HG02981 (cell line): Measurements from ENCODE around the gene CCDC88C.
"Not testable (repeated sequence)": the region's sequence is repeated elsewhere in the genome, so short reads cannot be mapped to it uniquely, and the experiment has no call there.

Experiments used
- ATAC-seq: cut with Tn5 transposase; IDR thresholded peaks from one replicate; pipeline ENCODE4 v1.9.1; 2021; ENCODE audit warnings: mild to moderate bottlenecking, moderate library complexity; ENCODE audit not compliant: unreplicated experiment

CCDC88C gene, protein sequence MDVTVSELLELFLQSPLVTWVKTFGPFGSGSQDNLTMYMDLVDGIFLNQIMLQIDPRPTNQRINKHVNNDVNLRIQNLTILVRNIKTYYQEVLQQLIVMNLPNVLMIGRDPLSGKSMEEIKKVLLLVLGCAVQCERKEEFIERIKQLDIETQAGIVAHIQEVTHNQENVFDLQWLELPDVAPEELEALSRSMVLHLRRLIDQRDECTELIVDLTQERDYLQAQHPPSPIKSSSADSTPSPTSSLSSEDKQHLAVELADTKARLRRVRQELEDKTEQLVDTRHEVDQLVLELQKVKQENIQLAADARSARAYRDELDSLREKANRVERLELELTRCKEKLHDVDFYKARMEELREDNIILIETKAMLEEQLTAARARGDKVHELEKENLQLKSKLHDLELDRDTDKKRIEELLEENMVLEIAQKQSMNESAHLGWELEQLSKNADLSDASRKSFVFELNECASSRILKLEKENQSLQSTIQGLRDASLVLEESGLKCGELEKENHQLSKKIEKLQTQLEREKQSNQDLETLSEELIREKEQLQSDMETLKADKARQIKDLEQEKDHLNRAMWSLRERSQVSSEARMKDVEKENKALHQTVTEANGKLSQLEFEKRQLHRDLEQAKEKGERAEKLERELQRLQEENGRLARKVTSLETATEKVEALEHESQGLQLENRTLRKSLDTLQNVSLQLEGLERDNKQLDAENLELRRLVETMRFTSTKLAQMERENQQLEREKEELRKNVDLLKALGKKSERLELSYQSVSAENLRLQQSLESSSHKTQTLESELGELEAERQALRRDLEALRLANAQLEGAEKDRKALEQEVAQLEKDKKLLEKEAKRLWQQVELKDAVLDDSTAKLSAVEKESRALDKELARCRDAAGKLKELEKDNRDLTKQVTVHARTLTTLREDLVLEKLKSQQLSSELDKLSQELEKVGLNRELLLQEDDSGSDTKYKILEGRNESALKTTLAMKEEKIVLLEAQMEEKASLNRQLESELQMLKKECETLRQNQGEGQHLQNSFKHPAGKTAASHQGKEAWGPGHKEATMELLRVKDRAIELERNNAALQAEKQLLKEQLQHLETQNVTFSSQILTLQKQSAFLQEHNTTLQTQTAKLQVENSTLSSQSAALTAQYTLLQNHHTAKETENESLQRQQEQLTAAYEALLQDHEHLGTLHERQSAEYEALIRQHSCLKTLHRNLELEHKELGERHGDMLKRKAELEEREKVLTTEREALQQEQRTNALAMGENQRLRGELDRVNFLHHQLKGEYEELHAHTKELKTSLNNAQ (N-terminal part only)

DNA sequence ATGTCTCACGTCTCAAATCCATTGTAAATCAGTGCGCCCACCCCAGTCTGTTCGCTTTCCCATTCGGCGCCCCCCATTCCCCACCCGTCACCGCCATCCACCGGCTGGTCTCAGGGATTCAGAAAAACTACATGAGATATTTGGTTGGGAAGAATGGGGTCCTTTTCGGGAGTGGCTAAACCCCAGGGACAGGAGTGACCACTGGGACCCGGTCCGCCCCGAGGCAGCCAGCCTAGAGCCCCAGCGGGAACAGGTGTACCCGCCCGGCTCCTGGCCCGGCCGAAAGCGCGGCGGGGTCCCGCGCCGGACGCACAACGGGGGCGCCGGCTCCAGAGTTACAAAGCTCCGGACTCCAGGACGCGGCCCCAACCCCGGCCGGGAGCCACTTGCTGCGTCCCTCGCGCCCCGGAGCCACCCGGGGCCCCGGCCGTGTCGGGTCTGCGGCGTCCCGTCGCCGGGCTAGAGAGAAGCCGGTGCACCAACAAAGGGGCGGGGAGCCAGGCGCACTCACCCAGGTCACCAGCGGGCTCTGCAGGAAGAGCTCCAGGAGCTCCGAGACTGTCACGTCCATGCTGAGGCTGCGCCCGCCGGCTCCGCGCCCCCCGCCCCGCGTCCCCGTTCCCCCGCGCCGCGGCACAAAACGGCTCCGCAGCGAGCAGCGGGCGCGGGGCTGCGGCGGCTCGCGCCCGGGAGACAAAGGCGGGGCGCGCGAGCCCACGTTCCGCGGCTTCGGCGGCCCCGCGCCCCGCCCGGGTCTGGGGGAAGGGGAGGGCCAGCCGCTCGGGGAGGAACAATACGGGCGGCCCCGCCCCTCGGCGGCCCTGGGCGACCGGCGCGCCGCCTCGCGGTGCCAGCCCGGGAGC, at the start of gene CCDC88C:
Gene CCDC88C, minus strand, starts transcription at position 701 of the 863 bp plus-strand sequence. Its CDS starts 130 bp downstream, at position 571.
- peak; percentile 42 for ATAC-seq

DNA sequence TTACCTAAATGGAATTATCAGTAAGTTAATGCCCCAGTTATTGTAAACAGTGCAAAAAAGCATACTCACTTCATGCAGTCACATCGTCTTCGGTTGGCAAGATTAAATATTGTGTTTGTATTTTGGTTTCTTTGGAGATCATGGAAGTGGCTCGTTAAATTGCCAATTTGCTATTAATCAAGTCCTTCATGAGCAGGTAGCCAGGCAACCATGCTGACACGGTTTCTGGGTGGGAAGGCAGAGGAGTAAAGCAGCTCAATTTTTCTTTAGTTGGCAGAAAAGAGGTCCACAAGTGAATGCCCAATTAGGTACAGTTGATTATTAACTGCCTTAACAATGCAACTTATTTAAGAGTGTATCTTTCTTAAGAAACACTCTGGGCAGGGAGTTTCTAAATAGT, 48.6 kb upstream of the CCDC88C start:
- ATAC-seq: no peak

DNA sequence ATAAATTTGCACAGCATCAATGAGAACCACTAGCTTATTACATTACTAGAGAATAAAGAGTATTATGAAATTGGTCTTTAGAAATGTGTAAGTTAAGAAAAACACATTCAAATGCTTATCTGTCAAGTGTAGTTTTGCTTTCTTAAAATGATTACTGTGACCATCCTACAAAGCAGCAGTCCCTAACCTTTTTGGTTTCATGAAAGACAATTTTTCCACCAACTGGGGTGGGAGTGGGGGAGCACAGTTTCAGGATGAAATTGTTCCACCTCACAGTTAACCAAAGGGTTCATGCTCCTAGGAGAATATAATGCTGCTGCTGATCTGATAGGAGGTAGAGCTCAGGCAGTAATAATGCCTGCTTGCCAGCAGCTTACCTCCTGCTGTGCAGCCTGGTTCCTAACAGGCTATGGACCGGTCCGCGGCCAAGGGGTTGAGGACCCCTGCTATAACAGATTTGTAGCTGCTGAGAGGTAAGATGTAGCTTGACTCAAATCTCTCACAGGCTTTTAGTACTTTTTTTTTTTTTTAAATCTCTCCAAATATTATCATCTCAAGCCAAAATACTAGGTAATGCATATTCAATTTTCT, 47.1 kb upstream of the CCDC88C start:
- ATAC-seq: no peak

DNA sequence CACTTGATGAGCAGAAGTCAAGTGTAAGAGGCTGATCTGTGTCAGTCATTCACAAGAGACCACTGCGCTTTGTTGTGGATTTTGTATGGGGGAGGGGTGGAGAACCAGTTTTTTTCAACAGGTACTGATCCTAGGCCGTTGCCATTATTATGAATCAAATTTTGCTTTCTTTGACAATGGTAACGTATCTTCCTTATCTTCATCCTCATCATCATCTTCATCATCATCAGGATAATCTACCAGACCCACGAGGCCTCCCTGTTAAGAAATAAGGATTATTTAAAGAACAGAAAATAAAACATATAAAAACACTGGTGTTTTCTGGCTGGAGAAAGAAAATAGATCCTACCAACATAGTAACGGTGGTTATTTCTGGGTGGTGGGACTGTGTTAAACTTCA, 41.0 kb upstream of the CCDC88C start:
- no peak for ATAC-seq

DNA sequence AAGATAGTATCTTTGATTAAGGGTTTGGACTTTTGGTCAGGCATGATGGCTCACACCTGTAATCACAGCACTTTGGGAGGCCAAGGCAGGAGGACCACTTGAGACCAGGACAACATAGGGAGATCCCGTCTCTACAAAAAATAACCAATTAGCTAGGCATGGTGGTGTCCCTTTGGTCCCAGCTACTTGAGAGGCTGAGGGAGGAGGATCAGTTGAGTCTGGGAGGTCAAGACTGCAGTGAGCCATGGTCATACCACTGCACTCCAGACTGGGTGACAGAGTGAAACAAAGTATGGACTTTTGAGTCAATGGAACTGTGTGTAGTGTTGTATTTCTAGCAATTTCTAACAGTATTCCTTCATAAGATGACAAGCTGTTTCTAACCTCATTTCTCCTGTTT, 38.7 kb upstream of the CCDC88C start:
- ATAC-seq: no peak

DNA sequence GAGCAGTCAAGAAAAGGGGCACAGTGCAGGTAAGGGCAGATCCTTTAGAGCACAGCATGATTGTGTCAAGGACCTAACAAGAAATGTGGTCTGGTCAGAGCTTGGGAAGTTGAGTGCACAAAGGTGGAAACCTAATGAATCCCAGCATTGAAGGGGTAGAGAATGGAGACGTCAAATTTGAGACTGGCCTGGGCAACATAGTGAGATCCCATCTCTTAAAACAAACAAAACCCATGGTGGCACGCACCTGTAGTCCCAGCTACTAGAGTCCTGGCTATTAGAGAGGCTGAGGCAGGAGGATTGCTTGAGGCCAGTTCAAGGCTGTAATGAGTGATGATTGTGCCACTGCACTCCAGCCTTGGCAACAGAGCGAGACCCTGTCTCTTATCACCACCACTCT, 37.0 kb upstream of the CCDC88C start:
- ATAC-seq: no peak

DNA sequence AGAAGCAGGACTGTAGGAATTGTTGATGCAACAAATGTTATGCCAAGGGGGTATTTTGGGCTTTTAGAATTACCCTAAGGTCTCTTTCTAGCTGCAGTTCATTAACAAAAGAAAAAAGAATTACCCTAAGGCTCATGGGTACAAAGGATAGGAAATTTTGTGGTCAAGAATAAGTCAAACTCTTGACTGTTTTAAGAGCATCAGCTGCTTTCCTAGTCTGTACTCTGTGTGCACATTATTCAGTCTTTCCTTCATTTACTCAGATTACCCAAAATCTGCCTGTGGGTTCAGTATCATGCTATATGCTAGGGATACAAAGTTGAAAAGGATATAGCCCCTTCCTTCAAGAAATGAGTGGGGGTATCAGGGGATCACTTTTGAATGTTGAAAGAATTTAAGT, 36.5 kb upstream of the CCDC88C start:
- no peak for ATAC-seq

DNA sequence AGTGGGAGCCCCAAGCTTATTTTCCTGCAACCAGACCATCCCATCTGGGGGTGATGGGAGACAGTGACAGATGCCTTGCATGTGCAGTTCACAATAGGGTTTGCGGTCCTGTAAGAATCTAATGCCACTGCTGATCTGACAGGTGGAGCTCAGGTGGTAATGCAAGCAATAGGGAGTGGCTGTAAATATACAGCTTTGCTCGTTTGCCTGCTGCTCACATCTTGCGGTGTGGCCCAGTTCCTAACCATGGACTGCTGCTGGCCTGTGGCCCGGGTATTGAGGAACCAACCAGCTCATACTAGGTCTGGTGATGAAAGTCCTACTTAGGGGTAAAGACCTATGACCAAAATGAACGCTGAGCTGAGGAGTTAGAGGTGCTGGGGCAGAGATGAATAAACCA, 36.1 kb upstream of the CCDC88C start:
- ATAC-seq: no peak

DNA sequence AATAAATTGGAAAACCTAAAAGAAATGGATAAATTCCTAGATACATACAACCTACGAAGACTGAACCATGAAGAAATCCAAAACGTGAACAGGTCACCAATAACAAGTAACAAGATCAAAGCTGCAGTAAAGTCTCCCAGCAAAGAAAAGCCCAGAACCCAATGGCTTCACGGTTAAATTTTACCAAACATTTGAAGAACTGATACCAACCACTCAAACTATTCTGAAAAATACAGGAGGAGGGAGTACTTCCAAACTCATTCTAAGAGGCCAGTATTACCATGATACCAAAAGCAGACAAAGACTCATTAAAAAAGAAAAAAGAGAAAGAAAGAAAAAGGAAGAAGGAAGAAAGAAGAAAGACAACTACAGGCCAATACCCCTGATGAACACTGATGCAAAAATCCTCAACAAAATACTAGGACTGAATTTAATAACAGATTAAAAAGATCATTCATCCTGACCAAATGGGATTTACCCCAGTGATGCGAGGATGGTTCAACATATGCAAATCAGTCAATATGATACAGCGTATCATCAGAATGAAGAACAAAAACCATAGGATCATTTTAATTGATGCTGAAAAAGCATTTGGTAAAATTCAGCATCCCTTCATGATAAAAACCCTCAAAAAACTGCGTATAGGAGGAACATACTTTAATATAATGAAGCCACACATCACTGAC, 26.9 kb upstream of the CCDC88C start:
- no peak for ATAC-seq

DNA sequence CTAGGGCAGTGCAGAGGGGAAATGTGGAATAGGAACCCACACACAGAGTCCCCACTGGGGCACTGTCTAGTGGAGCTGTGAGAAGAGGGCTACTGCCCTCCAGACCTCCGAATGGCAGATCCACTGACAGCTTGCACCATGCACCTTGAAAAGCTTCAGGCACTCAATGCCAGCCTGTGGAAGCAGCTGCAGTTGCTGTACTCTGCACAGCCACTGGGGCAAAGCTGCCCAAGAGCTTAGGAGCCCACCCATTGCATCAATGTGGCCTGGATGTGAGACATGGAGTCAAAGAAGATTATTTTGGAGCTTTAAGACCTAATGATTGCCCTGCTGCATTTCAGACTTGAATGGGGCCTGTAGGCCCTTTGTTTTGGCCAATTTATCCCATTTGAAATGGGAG, 21.7 kb upstream of the CCDC88C start:
- no peak for ATAC-seq

DNA sequence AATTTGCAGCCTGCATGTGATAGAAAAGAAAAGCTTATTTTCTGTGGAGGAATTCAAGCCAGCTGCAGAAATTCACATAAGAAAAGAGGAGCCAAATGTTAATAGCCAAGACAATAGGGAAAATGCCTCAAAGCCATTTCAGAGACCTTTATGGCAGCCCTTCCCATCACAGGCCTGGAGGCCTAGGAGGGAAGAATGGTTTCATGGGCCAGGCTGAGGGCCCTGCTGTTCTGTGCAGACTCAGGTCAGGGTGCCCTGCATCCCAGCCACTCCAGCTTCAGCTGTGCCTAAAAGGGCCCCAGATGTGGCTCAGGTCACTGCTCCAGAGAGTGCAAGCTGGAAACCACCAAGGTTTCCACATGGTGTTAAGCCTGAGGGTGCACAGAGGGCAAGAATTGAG, 21.2 kb upstream of the CCDC88C start:
- ATAC-seq: no peak

DNA sequence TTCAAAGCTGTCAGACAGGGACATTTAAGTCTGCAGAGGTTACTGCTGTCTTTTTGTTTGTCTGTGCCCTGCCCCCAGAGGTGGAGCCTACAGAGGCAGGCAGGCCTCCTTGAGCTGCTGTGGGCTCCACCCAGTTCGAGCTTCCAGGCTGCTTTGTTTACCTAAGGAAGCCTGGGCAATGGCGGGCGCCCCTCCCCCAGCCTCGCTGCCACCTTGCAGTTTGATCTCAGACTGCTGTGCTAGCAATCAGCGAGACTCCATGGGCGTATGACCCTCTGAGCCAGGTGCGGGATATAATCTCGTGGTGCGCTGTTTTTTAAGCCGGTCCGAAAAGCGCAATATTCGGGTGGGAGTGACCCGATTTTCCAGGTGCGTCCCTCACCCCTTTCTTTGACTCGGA, 18.6 kb upstream of the CCDC88C start:
- not testable (repeated sequence) for ATAC-seq

DNA sequence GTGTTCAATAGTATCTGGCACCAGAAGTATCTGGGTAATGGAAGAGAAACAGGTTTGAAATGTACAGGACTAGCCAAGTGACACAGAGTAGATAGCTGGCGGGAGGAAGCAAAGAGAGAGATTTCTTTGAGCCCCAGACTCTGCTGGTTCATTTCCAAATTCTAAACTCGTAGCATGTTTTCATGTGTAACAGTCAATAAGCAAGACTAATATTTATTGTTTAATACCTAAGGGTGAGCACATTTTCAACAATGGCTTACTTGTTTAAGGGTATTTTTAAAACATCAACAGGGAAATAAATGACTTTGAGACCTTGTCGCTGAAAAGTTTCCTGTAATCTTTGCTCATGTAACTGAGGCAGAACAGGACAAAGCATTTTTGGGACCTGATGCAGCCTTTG, 11.8 kb upstream of the CCDC88C start:
- ATAC-seq: no peak

DNA sequence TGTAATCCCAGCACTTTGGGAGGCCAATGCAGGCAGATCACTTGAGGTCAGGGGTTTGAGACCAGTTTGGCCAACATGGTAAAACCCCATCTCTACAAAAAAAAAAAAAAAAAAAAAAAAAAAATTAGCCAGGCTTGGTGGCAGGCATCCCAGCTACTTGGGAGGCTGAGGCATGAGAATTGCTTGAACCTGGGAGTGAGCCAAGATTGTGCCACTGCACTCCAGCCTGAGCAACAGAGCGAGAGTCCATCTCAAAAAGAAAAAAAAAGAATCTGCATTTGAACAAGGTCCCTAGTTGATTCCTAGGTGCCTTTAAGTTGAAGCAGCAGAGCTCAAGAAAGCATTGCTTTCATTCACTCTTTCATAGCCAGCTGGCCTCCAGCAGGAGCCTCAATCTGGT, 11.3 kb upstream of the CCDC88C start:
- not testable (repeated sequence) for ATAC-seq

DNA sequence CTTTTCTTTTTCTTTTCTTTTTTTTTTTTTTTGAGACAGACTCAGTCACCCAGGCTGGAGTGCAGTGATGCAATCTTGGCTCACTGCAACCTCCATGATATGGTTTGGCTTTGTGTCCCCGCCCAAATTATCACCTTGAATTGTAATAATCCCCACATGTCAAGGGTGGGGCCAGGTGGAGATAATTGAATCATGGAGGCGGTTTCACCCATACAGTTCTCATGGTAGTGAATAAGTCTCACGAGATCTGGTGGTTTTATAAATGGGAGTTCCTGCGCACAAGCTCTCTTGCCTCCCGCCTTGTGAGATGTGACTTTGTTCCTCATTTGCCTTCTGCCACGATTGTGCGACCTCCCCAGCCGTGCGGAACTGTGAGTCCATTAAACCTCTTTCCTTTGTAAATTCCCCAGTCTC, 7.9 kb upstream of the CCDC88C start:
- ATAC-seq: not testable (repeated sequence)

DNA sequence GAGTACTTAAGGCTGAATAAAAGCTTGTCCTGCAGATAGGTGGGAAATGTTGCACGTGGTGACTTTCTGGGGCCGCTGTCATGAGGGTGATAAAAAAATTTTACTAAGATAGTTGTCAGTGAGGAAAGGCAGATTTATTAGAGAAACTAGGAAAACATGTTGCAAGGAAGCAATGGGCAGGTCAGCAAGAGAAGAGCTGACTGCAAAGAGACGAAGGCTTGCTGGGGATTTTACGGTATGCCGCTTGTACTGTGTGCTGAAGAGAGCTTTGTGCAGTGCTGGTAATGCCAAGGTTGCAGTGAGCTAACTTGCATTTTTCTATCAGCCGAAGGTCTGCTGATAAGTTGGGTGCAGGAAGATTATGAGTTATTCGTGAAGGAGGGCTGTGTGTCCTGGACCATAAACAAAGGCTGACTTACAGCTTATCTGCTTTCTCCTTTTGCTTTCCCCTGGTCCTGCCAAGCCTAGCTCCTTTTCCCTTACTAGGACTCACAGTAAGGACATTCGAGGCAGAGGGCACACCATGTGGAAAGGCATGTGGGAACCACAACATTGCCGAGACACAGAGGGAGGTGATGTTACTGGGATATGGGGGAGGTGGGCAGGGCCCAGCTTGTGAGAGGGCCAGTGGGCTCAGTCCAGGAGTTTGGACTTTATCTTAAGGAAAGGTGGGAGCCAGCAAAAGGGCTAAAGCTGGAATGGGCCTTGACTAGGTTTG, 7.4 kb upstream of the CCDC88C start:
- no peak for ATAC-seq

DNA sequence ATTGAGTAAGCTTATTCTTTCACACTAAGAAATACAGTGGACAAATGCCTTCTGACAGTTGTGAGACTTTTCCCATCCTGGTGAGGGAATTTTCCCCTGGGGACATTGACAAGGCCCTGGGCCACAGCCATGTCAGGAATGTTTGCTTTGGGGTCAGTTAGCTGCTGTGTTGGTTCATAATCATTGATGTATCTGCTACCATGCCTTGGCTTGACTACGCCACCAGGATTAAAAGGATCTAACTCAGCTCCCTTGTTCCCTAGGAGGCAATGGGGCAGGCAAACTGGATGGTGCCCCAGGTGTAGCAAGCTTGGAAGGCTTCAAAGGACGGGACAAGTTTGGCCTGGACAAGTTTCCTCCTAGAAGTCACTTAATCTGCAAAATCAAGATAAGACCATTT, 3.1 kb upstream of the CCDC88C start:
- ATAC-seq: no peak

DNA sequence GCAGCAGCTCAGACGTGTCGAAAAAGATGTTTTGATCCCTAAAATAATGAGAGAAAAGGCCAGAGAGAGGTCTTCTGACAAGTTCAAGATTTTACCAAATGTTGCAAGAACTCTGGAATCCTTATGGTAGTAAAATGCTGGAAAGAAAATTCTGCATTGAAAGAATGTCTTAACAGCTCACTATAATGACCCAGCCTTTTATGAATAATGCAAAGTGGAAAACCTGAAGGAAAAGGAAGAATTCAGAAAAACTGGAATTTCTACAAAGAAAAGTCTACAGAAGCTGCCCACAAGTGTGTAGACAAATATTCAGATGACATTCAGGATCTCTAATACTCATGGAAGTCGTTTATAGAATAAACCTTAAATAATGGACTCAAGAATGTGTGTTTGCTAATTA, 1.8 kb upstream of the CCDC88C start:
- no peak for ATAC-seq

DNA sequence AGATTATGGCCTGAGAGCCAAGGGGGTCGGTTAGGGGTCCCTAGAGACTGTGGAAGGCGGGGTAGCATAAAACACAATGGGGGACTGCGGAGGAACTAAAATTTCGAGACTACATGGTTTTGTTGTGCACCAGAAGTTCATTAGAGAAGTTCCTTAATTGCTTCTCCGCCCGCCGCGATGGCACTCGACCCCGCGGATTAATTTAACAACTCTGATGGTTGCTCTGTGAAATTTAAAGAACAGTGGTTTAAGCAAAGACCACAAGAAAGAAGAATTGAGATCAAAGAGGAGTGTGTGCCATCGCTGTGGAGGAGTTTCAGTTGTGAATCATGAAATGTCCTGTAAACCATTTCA, 1.4 kb upstream of the CCDC88C start:
- no peak for ATAC-seq
